Uterus (tissue), 2 donors: ENCODE results near the gene ZNF100.

ENCODE experiments used
- CTCF ChIP-seq, 4 experiments: fragments of 200-600 bp in 2 of 4; fragments of 450-650 bp in 2 of 4; sonication (generic) in 2 of 4; IDR thresholded peaks; one replicate each; pipeline ENCODE4 v1.5.1; 2016 to 2019; ENCODE audit warnings: antibody characterized with exemption in 4 of 4, mild to moderate bottlenecking in 2 of 4, moderate library complexity in 1 of 4
- POLR2A ChIP-seq, 2 donors: fragments of 450-650 bp; IDR thresholded peaks; one replicate each; pipeline ENCODE4 v1.6.1; 2016; ENCODE audit warnings: antibody characterized with exemption in 2 of 2, mild to moderate bottlenecking in 1 of 2, moderate library complexity in 1 of 2

GRCh38 chr19:21674454-21674853 lies 92.9 kb downstream of the ZNF100 start:
- TF ChIP-seq CTCF (IDR thresholded peaks at IDR 0.05) (no peak), POLR2A (IDR thresholded peaks at IDR 0.05) (no peak)
